ENCODE data around the gene GSE1.

The GSE1 gene

GRCh38 chr16:85612801-85613603, at the start of gene GSE1:
TSS of gene GSE1 (plus strand) at chr16:85613322. CDS start at chr16:85613392, 70 bp downstream.
- DNase-seq = peak; percentile 71

- peak; percentile 57 for DNase-seq
Observed at GRCh38 chr16:85563515-85564276, 49.4 kb upstream of the GSE1 start.

- DNase-seq = no peak
Observed at GRCh38 chr16:85564277-85565051, 48.7 kb upstream of the GSE1 start.

GRCh38 chr16:85565340-85565739, 47.8 kb upstream of the GSE1 start:
- DNase-seq = no peak

- DNase-seq = no peak
Observed at GRCh38 chr16:85565801-85566526, 47.2 kb upstream of the GSE1 start.

GRCh38 chr16:85566561-85567100, 46.5 kb upstream of the GSE1 start:
- no peak for DNase-seq

GRCh38 chr16:85567101-85567866, 45.8 kb upstream of the GSE1 start:
- DNase-seq = no peak

GRCh38 chr16:85567935-85568334, 45.2 kb upstream of the GSE1 start:
- DNase-seq = no peak

GRCh38 chr16:85568519-85568918, 44.6 kb upstream of the GSE1 start:
- DNase-seq = no peak

GRCh38 chr16:85569039-85569614, 44.0 kb upstream of the GSE1 start:
- DNase-seq = no peak

GRCh38 chr16:85569615-85570212, 43.4 kb upstream of the GSE1 start:
- no peak for DNase-seq

GRCh38 chr16:85570213-85570734, 42.8 kb upstream of the GSE1 start:
- DNase-seq = no peak

- no peak for DNase-seq
Observed at GRCh38 chr16:85570735-85571562, 42.2 kb upstream of the GSE1 start.

GRCh38 chr16:85571563-85571812, 41.6 kb upstream of the GSE1 start:
- DNase-seq = no peak

GRCh38 chr16:85571813-85572619, 41.1 kb upstream of the GSE1 start:
- DNase-seq = no peak

GRCh38 chr16:85573045-85573695, 40.0 kb upstream of the GSE1 start:
- no peak for DNase-seq

- no peak for DNase-seq
Observed at GRCh38 chr16:85573696-85574641, 39.2 kb upstream of the GSE1 start.

All from HCEC 1CT (cell line).